IPS-15b (cell line): ENCODE results near the gene ARFGAP3.

Source experiments
- H3K27me3 ChIP-seq: one replicate; pipeline ENCODE4 v1.6.1; 2013; ENCODE audit warnings: low read length; ENCODE audit not compliant: control insufficient read depth, insufficient read depth
- H3K36me3 ChIP-seq: one replicate; pipeline ENCODE4 v1.6.1; 2013; ENCODE audit warnings: low read length; ENCODE audit not compliant: control insufficient read depth, insufficient read depth
- H3K4me1 ChIP-seq: one replicate; pipeline ENCODE4 v1.6.1; 2013; ENCODE audit warnings: mild to moderate bottlenecking, low read length; ENCODE audit not compliant: control insufficient read depth, insufficient read depth
- H3K4me3 ChIP-seq: one replicate; pipeline ENCODE4 v1.5.1; 2013; ENCODE audit warnings: low read depth, low read length
- H3K9ac ChIP-seq: one replicate; pipeline ENCODE4 v1.6.1; 2013; ENCODE audit warnings: low read depth, mild to moderate bottlenecking, low read length
- H3K9me3 ChIP-seq: one replicate; pipeline ENCODE4 v1.6.1; 2013; ENCODE audit warnings: mild to moderate bottlenecking, low read length; ENCODE audit not compliant: control insufficient read depth, insufficient read depth

Gene ARFGAP3

GRCh38 chr22:42799061-42799460 is 58.0 kb downstream of the ARFGAP3 start:
- no peak overlapping the region for H3K4me3 ChIP-seq
- no peaks in the 10 kb centered on the region for H3K4me1 ChIP-seq
- H3K9me3 ChIP-seq: no peaks in the 10 kb centered on the region
- H3K27me3 ChIP-seq: no peaks in the 10 kb centered on the region
- peaks cover 2% of the 10 kb centered on the region for H3K36me3 ChIP-seq
- H3K9ac ChIP-seq: no peak overlapping the region

- H3K4me1 ChIP-seq: no peaks in the 10 kb centered on the region
- H3K27me3 ChIP-seq: no peaks in the 10 kb centered on the region
- H3K9me3 ChIP-seq: no peaks in the 10 kb centered on the region
- peaks cover 2% of the 10 kb centered on the region for H3K36me3 ChIP-seq
- H3K9ac ChIP-seq: no peak overlapping the region
- no peak overlapping the region for H3K4me3 ChIP-seq
These were observed 60.1 kb downstream of the ARFGAP3 start for GRCh38 chr22:42797011-42797410.

GRCh38 chr22:42796081-42796480 is 61.0 kb downstream of the ARFGAP3 start:
- Histone ChIP-seq H3K9ac (no peak overlapping the region), H3K27me3 (no peaks in the 10 kb centered on the region), H3K4me3 (no peak overlapping the region), H3K4me1 (no peaks in the 10 kb centered on the region), H3K36me3 (peaks cover 2% of the 10 kb centered on the region), H3K9me3 (no peaks in the 10 kb centered on the region)

- Histone ChIP-seq H3K9ac (no peak overlapping the region), H3K27me3 (no peaks in the 10 kb centered on the region), H3K9me3 (no peaks in the 10 kb centered on the region), H3K4me3 (no peak overlapping the region), H3K36me3 (peaks cover 2% of the 10 kb centered on the region), H3K4me1 (no peaks in the 10 kb centered on the region)
These were observed 62.2 kb downstream of the ARFGAP3 start for GRCh38 chr22:42794551-42795510.

- no peak overlapping the region for H3K9ac ChIP-seq
- no peaks in the 10 kb centered on the region for H3K4me1 ChIP-seq
- no peak overlapping the region for H3K4me3 ChIP-seq
- H3K27me3 ChIP-seq: no peaks in the 10 kb centered on the region
- no peaks in the 10 kb centered on the region for H3K36me3 ChIP-seq
- no peaks in the 10 kb centered on the region for H3K9me3 ChIP-seq
These were observed 63.1 kb downstream of the ARFGAP3 start for GRCh38 chr22:42793848-42794405.

- Histone ChIP-seq H3K9me3 (no peaks in the 10 kb centered on the region), H3K4me1 (no peaks in the 10 kb centered on the region), H3K9ac (no peak overlapping the region), H3K4me3 (no peak overlapping the region), H3K27me3 (no peaks in the 10 kb centered on the region), H3K36me3 (no peaks in the 10 kb centered on the region)
These were observed 63.9 kb downstream of the ARFGAP3 start for GRCh38 chr22:42792909-42793847.

- Histone ChIP-seq H3K4me3 (no peak overlapping the region), H3K36me3 (no peaks in the 10 kb centered on the region), H3K4me1 (no peaks in the 10 kb centered on the region), H3K9ac (no peak overlapping the region), H3K27me3 (no peaks in the 10 kb centered on the region), H3K9me3 (no peaks in the 10 kb centered on the region)
These were observed 64.6 kb downstream of the ARFGAP3 start for GRCh38 chr22:42792453-42792908.

GRCh38 chr22:42791721-42792452 is 65.2 kb downstream of the ARFGAP3 start:
- H3K27me3 ChIP-seq: no peaks in the 10 kb centered on the region
- H3K9ac ChIP-seq: no peak overlapping the region
- no peak overlapping the region for H3K4me3 ChIP-seq
- H3K9me3 ChIP-seq: no peaks in the 10 kb centered on the region
- no peaks in the 10 kb centered on the region for H3K36me3 ChIP-seq
- H3K4me1 ChIP-seq: no peaks in the 10 kb centered on the region

- no peaks in the 10 kb centered on the region for H3K36me3 ChIP-seq
- no peak overlapping the region for H3K4me3 ChIP-seq
- no peaks in the 10 kb centered on the region for H3K4me1 ChIP-seq
- no peaks in the 10 kb centered on the region for H3K27me3 ChIP-seq
- H3K9ac ChIP-seq: no peak overlapping the region
- no peaks in the 10 kb centered on the region for H3K9me3 ChIP-seq
These were observed 68.6 kb downstream of the ARFGAP3 start for GRCh38 chr22:42788466-42788865.

GRCh38 chr22:42788021-42788420 is 69.1 kb downstream of the ARFGAP3 start:
- Histone ChIP-seq H3K4me3 (no peak overlapping the region), H3K4me1 (no peaks in the 10 kb centered on the region), H3K9me3 (no peaks in the 10 kb centered on the region), H3K9ac (no peak overlapping the region), H3K27me3 (no peaks in the 10 kb centered on the region), H3K36me3 (no peaks in the 10 kb centered on the region)

GRCh38 chr22:42787357-42787736 is 69.7 kb downstream of the ARFGAP3 start:
- Histone ChIP-seq H3K4me3 (no peak overlapping the region), H3K27me3 (no peaks in the 10 kb centered on the region), H3K9me3 (no peaks in the 10 kb centered on the region), H3K9ac (no peak overlapping the region), H3K4me1 (no peaks in the 10 kb centered on the region), H3K36me3 (no peaks in the 10 kb centered on the region)
